ENCODE measurements around the gene SLAMF7.
"Not testable (repeated sequence)": the region's sequence is repeated elsewhere in the genome, so short reads cannot be mapped to it uniquely, and the experiment has no call there.

Gene SLAMF7

DNA sequence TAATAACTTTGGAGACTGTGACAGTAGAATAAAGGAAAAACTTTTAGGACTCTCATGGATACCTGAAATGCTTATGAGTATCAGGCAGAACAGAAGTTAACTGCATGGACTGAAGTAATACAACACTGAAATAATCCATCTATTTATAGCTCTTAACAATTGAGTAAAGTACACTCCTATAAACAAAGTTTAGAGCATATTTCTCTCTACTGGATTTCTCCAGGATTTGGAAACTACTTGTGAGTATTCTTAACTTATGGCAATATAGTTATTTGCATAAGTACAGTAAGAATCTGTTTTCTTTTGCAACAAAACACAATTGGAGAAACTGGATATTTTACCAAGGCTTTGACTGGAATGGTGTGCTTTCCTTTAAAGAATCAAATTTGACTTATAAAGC is 17.6 kb upstream of the SLAMF7 start:
- peak; percentile 79 to 91 for DNase-seq

DNA sequence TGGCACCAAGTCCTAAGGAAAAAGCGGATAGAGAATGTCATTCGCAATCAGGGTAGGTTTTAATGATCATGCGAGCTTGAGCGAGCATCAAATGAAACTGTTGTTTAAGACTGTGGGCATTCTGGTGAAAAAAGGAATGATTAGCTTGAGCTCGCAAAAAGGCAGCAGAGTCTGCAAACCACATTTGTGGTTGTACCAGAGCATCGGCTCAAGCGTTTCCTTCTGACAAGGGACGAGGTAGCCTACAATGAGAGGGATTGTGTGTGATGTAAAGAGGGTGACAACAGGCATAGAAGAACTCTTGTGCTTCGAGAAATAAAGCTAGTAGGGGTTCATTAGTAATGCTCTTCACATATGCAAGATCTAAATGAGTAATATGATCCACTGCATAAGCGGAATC is 16.3 kb upstream of the SLAMF7 start:
- no peak for DNase-seq

DNA sequence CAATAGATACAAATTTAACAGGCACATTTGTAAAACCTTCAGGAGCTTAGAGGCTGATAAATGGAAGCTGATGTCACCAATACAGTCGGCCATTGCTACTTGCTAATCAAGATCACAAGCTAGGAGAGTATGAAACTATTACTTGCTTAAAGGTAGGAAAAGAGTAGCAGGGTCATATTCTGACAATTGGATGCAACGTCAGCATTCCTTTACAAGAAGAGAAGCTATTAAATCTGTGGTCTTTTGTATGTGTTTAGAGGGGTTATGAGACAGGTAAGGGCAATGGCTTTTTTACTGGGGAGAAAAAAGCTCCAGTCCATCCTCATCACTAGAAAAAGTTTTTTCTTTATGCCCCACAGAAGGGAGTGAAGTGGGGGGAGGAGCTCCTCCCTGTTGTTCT is 15.7 kb upstream of the SLAMF7 start:
- DNase-seq = no peak

DNA sequence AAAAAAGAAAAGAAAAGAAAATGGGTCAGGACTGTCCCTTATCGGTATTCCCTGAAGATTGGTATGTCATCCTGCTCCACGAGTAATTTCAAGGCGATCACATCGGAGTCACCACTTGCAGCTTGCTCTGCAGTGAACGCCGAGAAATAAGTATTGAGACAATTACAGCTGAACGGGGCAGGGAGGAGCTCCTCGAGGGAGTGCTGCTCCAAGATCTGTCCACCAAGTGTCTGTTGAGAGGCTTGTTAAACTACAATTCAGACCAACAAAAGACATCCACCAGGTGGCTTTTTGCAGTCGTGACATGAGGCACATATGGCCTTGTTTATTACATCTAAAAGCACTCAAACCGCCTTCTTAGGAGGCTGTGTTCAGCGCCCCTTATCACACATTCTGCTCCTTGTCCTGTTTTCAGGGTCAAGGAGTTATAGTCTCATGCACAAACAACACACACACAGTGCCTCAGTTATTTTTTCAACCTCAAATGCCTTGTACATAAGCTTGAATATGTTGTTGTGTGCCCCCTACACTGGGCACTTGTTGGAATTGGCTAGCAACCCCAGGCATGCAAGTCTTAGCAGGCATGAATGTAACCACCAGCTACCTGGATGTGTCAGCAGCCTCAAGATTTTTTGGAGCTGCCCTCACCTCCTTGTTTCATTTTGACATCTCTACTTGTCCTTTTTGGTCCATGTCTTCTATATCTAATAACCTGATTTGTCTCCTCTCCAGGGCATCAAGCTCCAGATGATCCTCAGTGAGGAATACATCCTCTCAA is 14.4 kb upstream of the SLAMF7 start:
- no peak for DNase-seq

DNA sequence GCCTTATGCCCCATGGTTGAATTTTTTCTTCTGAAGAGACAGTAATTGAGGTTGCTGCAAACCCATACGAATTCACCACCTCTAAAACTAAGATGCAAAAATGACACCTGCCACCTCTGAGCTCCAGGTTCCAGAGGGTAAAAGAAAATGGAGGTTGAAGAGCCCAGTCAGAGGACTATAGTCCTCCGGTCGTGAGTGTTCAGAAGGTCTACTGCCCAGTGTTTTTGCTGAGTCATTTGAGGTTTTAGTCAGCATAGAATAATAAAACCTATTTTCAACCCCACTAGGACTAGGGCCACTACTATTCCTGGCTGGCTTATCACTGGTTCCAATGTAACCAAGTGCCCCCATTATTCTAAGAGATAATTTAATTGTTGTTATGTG is 12.9 kb upstream of the SLAMF7 start:
- peak in 1 of 2 donors; percentile 26 for DNase-seq

DNA sequence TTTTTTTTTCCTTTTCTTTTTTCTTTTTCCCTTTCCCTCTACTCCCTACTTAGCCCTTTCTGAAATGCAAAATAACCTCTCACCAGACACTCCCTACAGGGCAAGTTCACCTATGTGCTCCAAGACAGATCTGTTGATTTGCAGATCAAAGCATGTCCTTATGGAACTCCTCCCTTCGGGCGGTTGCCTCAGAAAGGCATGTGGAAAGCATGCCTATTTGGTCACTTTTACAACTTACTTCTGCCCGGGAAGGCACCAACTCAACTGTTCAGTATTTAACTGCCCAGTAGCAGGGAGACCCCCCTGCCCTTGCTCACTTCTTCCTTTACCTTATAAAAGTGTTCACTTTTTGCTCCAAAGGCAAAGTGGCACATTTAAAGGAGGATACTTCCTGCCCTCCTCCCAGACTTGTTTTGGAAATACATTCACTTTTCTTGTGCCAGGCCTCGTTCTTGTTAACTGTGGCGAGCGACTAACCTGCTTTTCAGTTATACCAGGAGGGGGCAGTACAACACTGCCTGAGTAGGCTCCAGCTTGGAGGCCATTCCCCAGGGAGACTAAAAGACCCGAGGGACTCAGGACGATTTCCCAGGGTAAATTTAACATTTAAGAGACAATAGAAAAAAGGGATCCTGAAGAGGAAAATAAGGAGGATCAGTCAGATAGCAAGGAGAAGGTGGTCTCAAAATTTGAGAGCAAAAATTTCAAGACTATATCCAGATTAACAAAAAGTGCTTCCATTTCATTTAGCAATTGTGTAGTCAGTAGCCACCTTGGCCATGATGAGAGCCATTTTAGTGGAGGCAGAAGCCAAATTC is 12.3 kb upstream of the SLAMF7 start:
- DNase-seq = peak; percentile 87 to 91

DNA sequence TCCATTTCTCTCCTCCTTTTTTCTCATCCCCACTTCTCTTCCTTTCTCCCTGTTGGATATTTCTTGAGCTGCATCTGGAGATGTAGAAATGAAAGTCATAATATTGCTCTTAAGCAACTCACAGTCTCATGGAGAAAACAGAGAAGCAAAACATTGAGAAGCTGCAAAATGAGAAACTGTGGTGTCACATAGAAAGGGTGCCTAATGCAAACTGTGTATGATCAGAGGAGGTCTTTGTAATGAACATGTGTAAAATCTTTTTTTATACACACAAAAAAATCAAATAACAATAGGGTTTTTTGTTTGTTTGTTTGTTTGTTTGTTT is 11.8 kb upstream of the SLAMF7 start:
- DNase-seq = peak; percentile 62 to 80

DNA sequence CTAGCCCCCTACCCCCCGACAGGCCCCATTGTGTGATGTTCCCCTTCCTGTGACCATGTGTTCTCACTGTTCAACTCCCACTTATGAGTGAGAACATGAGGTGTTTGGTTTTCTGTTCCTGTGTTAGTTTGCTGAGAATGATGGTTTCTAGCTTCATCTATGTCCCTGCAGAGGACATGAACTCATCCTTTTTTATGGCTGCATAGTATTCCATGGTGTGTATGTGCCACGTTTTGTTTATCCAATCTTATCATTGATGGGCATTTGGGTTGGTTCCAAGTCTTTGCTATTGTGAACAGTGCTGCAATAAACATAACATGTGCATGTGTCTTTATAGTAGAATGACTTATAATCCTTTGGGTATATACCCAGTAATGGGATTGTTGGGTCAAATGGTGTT is 7.5 kb upstream of the SLAMF7 start:
- DNase-seq = not testable (repeated sequence)

DNA sequence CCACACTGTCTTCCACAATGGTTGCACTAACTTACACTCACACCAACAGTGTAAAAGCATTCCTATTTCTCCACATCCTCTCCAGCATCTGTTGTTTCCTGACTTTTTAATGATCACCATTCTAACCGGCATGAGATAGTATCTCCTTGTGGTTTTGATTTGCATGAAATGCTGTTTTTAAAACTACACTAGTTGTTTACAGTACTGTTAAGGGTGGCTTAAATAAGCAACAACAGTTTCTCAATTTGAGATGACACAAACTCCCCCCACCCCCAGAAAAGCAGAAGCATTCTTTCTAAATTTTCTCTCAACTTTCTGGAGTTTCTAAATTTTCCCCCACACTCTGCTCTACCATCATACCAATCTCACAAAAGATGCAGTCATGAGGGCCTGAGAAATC is 7.1 kb upstream of the SLAMF7 start:
- peak; percentile 95 to 98 for DNase-seq

DNA sequence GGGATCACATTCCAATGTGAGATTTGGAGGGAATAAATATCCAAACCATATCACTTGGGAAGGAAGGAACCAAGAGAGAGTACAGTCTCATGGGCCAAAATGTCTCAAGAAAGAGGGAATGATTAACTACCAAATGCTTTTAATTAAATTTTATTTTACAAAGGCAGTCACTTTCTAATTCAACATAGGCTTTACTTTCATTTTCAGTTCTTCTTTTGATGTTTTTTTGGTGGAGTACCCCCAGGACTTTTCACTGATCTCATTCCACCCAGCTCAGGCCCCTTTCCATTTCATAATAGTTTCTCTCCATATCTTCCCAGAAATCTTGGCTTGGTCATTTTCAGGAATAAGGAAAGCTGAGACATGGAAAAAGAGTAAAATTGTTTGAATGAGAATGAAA is 5.1 kb upstream of the SLAMF7 start:
- peak; percentile 71 to 74 for DNase-seq

DNA sequence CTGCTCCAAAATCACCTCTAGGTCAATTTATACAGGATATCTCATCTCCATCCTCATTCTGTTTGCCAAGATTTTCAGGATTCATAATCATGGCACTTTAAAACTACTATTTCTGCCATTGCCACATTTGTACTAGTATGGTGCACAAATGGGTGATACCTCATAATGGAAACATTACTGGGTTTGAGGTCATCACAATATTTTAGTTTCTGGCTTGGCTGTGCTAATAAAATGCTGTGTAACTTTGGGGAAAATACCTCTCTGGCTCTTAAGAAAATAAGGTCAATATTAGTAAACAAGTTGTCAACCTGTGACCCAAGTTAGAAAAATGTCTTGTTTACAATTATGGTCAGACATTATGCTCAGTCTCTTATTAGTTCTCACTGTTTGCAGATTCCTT is 4.7 kb upstream of the SLAMF7 start:
- no peak for DNase-seq

DNA sequence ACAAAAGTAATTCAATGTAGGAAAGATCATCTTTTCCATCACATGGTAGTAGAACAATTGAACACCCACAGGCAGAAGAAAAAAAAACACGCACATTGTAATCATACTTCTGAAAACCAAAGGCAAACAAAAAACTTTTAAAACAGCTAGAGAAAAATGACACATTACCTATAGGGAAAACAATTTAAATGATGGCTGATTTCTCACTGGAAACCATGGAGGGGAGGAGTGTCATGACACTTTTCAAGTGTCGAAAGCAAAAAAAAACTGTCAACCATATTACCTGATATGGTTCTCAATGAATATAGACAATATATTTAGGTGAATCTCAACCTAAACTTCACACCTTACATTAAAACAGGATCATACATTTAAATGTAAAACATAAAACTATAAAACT is 776 bp upstream of the SLAMF7 start:
- no peak for DNase-seq

DNA sequence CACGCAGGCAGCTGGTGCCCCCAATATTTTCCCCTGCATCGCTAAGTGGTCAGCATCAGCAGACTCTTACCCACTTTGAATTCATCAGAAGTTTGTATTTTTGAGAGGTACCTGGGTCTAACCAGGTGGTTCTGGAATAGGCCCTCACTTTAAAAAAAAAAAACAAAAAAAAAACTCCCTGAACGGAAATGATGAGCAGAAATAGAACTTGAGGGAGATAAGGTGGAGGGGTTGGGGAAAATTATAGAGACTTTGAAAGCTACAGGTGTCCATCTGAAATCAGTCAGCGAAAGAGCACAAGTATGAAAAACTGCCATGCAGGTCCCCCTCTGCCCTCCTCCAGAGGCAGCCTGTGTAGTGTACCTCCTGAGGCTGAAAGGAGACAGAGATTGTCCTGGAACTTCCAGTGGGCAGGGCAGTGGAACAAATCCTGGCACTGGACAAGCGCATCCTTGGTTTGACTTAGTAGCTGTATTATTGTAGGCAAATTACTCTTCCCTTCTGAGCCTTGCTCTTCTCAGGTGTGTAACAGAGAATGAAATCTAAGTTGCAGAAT is 1.2 kb downstream of the SLAMF7 start:
- no peak for DNase-seq

DNA sequence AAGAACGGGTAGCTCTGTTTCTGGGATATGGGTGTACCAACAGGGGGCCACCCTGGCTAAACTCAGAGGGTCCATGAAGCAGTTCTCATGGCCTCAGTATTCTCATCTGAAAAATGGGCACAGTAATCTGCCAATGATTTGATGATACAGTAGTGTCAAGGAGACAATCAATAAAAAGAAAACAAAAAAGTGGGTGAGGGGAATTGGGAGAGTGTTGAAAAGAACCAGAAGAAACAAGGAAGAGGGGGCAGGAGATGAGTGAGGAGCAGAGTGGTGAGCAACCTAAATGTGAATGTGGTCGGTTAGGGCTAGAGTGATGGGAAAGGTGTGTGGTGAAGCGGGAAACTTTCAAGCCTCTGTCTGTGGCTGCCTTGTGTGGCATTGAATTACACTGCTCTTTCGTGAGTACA is 2.0 kb downstream of the SLAMF7 start:
- no peak for DNase-seq

DNA sequence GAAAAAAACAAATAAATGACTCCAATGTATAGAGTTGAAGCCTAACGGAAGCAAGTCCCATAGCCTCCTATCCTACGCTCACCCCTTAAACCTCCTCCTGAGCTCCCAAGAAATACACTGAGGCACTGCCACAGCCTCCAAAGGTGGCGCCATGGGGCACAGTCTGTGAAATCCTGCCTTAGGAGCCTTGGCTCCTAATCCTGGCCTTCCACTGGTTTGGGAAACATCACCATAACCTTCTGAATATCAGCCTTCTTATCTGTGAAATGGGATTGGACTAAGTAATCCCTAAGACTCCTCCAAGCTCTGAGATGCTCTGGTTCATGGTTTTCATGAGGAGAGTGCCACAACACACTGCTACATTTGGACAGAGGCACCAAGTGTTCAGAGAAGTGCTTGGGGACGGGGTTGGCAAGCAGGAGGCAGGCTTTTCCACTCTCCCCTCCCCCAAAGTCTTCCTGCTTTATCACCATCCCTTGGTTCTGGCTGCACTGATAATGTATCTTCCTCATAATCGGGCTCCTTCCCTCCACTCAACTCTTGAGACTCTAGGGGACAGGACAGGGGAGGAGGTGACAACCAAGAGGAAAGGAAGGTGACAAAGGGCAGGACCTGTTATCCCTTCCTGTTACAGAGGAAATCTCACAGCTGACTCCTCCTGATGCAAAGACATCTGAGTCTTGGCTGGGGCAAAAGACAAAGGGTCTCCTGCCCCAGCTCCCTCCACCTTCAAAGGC is 2.7 kb downstream of the SLAMF7 start:
- no peak for DNase-seq

DNA sequence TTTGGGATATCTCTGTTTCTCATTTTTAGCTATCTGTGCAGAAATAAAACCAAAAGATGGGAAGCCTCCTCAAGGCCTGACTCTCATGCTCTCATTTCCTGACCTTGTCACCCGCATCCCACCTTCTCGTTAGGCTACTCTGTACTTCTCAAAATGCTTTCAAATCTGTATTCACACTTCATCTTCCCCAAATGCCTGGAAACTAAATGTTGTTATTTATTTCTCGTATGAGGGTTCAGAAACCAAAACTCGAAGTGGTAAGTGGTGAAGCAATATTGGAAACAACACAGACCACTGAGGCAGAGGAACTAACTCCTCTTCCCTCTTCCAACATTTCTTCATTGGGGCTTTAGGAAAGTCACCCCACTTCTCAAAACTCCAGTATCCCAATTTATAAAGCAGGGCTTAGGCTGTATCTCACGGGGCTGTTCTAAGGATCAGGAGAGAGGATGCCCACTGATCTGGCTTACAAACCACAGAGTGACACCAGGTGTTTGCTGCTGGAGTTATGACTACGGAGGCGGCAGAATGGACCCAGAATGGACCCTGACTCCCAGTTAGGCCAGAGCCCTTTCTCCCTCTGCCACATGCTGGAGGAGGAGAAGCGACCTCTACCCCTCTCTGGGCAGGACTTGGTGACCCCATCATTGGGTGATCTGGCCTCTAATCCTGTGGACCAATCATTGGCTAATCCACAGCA is 3.5 kb downstream of the SLAMF7 start:
- DNase-seq = peak; percentile 95 to 97

DNA sequence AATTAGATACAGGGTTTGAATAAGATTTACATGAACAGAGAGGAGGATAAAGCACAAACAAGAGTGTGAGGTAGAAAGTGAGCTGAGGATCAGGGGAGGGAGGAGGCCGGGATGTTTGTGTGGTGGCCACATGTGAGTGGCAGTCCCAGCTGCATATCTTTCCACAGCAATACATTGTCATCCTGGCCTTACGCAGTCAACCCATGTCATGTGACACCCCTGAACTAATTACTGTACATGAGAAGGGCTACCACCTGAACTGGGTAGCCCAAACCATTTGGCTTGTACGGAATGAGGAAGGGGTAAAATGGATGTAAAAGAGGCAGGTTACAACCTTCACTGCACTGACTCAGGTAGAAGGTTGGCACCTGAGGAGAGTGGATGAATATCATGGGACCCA is 4.2 kb downstream of the SLAMF7 start:
- peak in 1 of 2 donors; percentile 50 for DNase-seq

DNA sequence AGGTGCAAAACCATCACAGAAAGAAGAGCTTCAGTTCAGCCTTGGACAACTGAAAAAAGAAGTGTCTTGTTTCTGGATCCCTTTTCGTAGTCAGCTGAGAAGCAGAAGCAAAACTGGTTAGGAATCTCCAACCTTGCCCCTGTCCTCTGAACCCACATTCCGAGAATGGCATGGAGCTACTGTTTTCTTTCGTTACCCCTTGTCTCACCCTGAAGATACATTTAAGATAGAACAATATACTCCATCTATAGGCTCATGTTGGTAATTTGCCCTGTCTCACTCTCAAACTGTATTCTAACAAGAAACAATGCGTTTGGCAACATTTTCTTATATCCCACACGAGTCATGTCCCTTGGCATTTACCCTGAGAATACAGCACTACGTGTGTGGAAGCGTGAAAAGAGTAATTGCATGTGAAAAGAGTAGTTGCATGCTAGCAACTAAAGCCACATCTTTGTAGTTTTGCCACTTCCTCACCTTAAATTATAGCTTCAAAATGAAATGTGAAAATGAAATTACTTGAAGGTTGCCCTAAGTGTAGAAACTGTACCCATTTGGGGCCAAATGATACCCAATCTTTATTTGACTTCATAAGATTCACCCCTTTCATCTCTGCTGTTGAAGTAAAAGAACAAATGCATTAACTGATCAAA is 5.3 kb downstream of the SLAMF7 start:
- peak in 1 of 2 donors; percentile 71 for DNase-seq

DNA sequence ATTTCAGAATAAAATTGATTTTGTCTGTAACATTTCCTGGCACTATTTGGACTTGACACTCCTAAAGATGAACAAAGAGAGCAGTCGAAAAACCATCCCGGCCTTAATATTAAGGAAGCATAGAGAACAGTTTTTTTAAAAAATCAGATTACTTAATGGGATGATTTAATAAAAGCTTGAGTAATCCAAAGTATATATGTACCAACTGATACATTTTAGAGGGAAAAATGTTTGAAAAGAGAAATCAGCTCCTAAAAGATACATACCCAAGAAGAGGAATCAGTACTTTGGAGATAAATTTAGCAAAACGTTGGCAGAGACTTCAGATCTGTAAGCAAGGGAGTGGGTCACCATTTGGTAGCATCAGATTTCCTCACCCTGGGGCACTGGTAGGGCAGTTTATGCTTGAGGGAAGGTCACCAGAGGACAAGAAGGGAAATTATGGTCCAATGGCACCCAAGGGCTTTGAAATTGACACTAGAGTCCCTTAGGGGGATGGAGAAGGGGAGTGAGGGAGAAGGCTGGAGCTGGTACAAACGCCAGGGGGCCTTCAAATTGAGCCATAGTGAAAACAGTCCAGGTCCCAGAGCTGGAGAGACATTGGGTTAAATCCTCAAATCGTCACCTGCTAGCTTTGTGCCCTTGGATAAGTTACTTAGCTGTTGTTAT is 5.9 kb downstream of the SLAMF7 start:
- peak in 1 of 2 donors; percentile 70 for DNase-seq

DNA sequence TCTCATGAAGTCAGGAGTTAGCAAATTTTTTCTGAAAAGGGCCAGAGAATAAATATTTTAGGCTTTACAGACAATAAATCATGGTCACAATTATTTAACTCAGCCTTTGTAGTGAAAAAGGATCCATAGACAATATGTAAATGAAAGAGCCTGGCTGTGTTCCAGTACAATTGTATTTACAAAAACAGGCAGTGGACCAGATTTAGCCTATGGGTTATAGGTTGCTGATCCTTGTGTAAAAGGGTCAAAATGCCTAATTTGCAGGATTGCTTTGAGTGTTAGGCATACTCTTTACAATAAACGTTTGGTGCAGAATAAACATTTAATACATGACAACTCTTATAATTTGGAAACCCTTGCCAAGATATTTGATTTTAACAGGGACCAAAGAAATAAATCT is 6.5 kb downstream of the SLAMF7 start:
- no peak for DNase-seq

DNA sequence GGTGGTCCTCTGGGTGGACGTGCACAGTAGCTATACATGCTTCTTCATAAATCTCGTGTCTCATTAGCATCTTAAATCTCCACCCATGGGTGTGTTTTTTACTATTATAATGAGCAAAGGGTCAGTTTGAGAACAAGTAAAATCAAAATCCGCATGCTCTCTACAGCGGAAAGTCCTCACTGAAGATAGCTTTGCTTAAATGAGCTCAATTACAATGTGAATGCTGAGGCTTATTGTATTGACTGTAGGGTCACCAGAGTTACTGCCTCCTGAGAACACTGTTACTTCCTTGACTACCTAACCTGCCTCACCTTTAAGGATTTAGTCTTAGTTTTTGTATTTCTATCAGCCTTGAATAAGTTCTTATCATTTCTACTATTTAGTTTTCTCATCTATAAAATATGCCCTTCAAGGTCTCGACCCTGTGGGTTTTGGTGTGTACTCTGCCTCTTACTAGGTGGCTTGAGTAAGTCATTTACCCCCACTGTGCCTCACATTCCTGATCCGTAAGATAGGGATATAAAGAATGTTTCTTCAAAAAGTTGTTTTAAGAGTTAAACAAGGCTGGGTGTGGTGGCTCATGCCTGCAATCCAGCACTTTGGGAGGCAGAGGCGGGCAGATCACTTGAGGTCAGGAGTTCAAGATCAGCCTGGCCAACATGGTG is 7.9 kb downstream of the SLAMF7 start:
- peak in 1 of 2 donors; percentile 25 for DNase-seq
